T-cell (primary cell): ENCODE measurements around the gene MAN1C1. TPM values are rescaled to one million over a fixed set of nuclear protein-coding genes. Genes with fewer than 3 reads are reported as not detected.

Experiments used
- ATAC-seq, 4 experiments: fragments of 200-7000 bp in 3 of 4; fragments of 150-1000 bp in 1 of 4; cut with Tn5 transposase; replicated peaks in 1 of 4; 1 replicate in 3 of 4; 2 replicates in 1 of 4; pipeline ENCODE4 v1.10.0; 2021; ENCODE audit warnings: moderate library complexity in 3 of 4, mild to moderate bottlenecking in 2 of 4, moderate number of reproducible peaks in 1 of 4
- CTCF ChIA-PET, 2 donors: fragments of 300-600 bp; sonication (Branson Sonifier 250); formaldehyde crosslinking; loops; one replicate each; lab custom pipeline; 2022; ENCODE audit warnings: antibody characterized with exemption in 2 of 2; lab: Charles Lee
- POLR2A ChIA-PET, 2 donors: fragments of 300-600 bp; sonication (Branson Sonifier 250); formaldehyde crosslinking; loops; one replicate each; lab custom pipeline; 2022; ENCODE audit warnings: antibody characterized with exemption in 2 of 2; lab: Charles Lee
- DNase-seq, 35 experiments: peaks; one replicate each; pipeline versions ENCODE4 v3.0.0 to v3.0.0-alpha.2; 2013 to 2023
- H3K27ac ChIP-seq: one replicate; pipeline ENCODE4 v1.5.1; 2013; ENCODE audit warnings: low read length
- H3K27me3 ChIP-seq, 2 experiments: replicated peaks in 1 of 2; 1 replicate in 1 of 2; 2 replicates in 1 of 2; pipeline versions ENCODE4 v1.6.1 to v1.7.0; 2013; ENCODE audit warnings: low read length in 1 of 2, mixed read lengths in 1 of 2; ENCODE audit not compliant: control insufficient read depth in 2 of 2, insufficient read depth in 2 of 2; ENCODE audit errors: extremely low read depth in 1 of 2
- H3K36me3 ChIP-seq, 2 donors: 1 replicate in 1 of 2; 2 replicates in 1 of 2; pipeline versions ENCODE4 v1.6.1 to v1.7.0; 2013; ENCODE audit warnings: low read length in 1 of 2; ENCODE audit not compliant: control insufficient read depth in 2 of 2, insufficient read depth in 1 of 2; ENCODE audit errors: extremely low read depth in 1 of 2
- H3K4me1 ChIP-seq, 2 experiments: 1 replicate in 1 of 2; 2 replicates in 1 of 2; pipeline versions ENCODE4 v1.6.1 to v1.7.0; 2013; ENCODE audit warnings: low read length in 2 of 2, mixed read lengths in 1 of 2; ENCODE audit not compliant: insufficient read depth in 2 of 2, control insufficient read depth in 1 of 2; ENCODE audit errors: extremely low read depth in 1 of 2
- H3K4me3 ChIP-seq, 2 donors: 1 replicate in 1 of 2; 2 replicates in 1 of 2; pipeline versions ENCODE4 v1.5.1 to v1.7.0; 2013; ENCODE audit warnings: mild to moderate bottlenecking in 2 of 2, low read length in 1 of 2, moderate library complexity in 1 of 2; ENCODE audit not compliant: control insufficient read depth in 1 of 2; ENCODE audit errors: extremely low read depth in 1 of 2
- H3K9me3 ChIP-seq: 2 replicates; pipeline ENCODE4 v1.7.0; 2013
- H3K27ac Mint-ChIP-seq, 2 donors: one replicate each; pipeline ENCODE4 v1.8.0; 2020 to 2021; ENCODE audit warnings: mild to moderate bottlenecking in 2 of 2, mixed read lengths in 2 of 2
- H3K27me3 Mint-ChIP-seq, 2 donors: one replicate each; pipeline ENCODE4 v1.8.0; 2021 to 2022; ENCODE audit warnings: mixed read lengths in 2 of 2
- H3K36me3 Mint-ChIP-seq: one replicate; pipeline ENCODE4 v1.8.0; 2021; ENCODE audit warnings: mixed read lengths
- H3K4me1 Mint-ChIP-seq, 3 donors: one replicate each; pipeline ENCODE4 v1.8.0; 2020 to 2022; ENCODE audit warnings: mixed read lengths in 3 of 3, mild to moderate bottlenecking in 1 of 3
- H3K4me3 Mint-ChIP-seq, 3 donors: one replicate each; pipeline ENCODE4 v1.8.0; 2020 to 2022; ENCODE audit warnings: mild to moderate bottlenecking in 3 of 3, mixed read lengths in 3 of 3, moderate library complexity in 3 of 3
- H3K9me3 Mint-ChIP-seq, 3 donors: one replicate each; pipeline ENCODE4 v1.8.0; 2020 to 2022; ENCODE audit warnings: mixed read lengths in 3 of 3
- WGBS: methylation state at CpG from one replicate; pipeline ENCODE4 v1.1.5; 2013; ENCODE audit warnings: missing lambda C conversion rate; ENCODE audit not compliant: insufficient coverage; 5-methylcytosine and 5-hydroxymethylcytosine counted together
- total RNA-seq, 35 experiments: library from RNA in 6 of 35; stranded (reverse) in 6 of 35; fragments of 120-200 nt in 1 of 35; gene quantifications; one replicate each; pipeline versions ENCODE4 v1.2.1 to v1.2.4 and lab custom pipeline; 2013 to 2026

Gene MAN1C1
- total RNA-seq, 5 donors from 2014 or later (not counting 1 experiment from before 2014, with no cell fraction given), result 57.5 to 90.5 (median 65.5) TPM

- CTCF ChIA-PET, result no interaction called here
- Mint-ChIP-seq H3K4me3 (no peak overlapping the region), H3K27me3 (no peaks in the 10 kb centered on the region)
Observed at GRCh38 chr1:25713961-25714360, 97.4 kb downstream of the MAN1C1 start.

GRCh38 chr1:25714372-25714931 is 97.9 kb downstream of the MAN1C1 start:
- Histone ChIP-seq H3K36me3 (peaks cover 0 to 4% of the 10 kb centered on the region in 2 donors), H3K4me3 (no peak overlapping the region), H3K9me3 (no peaks in the 10 kb centered on the region), H3K27ac (no peak overlapping the region), H3K4me1 (peaks cover 23 to 33% of the 10 kb centered on the region in 2 experiments), H3K27me3 (no peaks in the 10 kb centered on the region)
- Mint-ChIP-seq H3K4me1 (peaks cover 68 to 71% (median 68%) of the 10 kb centered on the region in 3 donors), H3K9me3 (peaks cover 0 to 2% (median 0%) of the 10 kb centered on the region in 3 donors), H3K27me3 (no peaks in the 10 kb centered on the region), H3K4me3 (no peak overlapping the region), H3K36me3 (peaks cover 10% of the 10 kb centered on the region), H3K27ac (peak overlapping the region; percentile 7 to 31)
- no peak for DNase-seq
- CTCF ChIA-PET, result no interaction called here
- ATAC-seq, result no peak
- POLR2A ChIA-PET, result no interaction called here
- no CpG with 5 or more reads among the region's 2 CpGs for WGBS

More at GRCh38 chr1:25713961-25714360, 97.4 kb downstream of the MAN1C1 start:
- Histone ChIP-seq H3K4me3 (no peak overlapping the region), H3K27me3 (no peaks in the 10 kb centered on the region), H3K9me3 (no peaks in the 10 kb centered on the region), H3K27ac (no peak overlapping the region), H3K4me1 (peaks cover 25 to 38% of the 10 kb centered on the region in 2 experiments), H3K36me3 (peaks cover 0 to 4% of the 10 kb centered on the region in 2 donors)
- POLR2A ChIA-PET, result no interaction called here
- peaks cover 10% of the 10 kb centered on the region for H3K36me3 Mint-ChIP-seq
- H3K27ac Mint-ChIP-seq, result peak overlapping the region in 1 of 2 donors; percentile 28
- no peak for ATAC-seq
- peaks cover 0 to 2% (median 0%) of the 10 kb centered on the region in 3 donors for H3K9me3 Mint-ChIP-seq
- DNase-seq, result no peak
- 100% methylated on average over 1 of the region's 4 CpGs for WGBS
- H3K4me1 Mint-ChIP-seq, result peaks cover 68 to 71% (median 69%) of the 10 kb centered on the region in 3 donors

DNA sequence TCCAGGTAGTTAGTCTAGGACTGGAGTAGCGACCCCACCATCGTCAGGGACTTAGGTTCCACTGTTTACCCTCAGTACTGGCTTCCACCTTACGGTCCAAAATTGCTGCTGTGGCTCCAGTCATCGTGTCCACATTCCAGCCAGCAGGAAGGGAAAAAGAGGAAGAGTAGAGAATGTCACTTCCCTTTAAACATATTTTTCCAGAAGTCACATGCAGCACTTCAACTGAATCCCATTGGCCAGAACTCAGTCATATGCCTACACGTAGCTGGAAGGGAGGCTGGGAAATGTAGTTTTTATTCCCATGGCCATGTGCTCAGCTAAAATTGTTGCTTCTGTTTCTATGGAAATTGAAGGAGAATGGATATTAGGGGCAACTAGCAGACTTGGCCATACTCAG is 99.3 kb downstream of the MAN1C1 start:
- H3K27me3 Mint-ChIP-seq, result no peaks in the 10 kb centered on the region
- peaks cover 0 to 2% (median 0%) of the 10 kb centered on the region in 3 donors for H3K9me3 Mint-ChIP-seq
- Histone ChIP-seq H3K4me3 (no peak overlapping the region), H3K36me3 (peaks cover 0 to 4% of the 10 kb centered on the region in 2 donors), H3K27me3 (no peaks in the 10 kb centered on the region), H3K9me3 (no peaks in the 10 kb centered on the region), H3K4me1 (peaks cover 16 to 28% of the 10 kb centered on the region in 2 experiments), H3K27ac (no peak overlapping the region)
- no peak overlapping the region for H3K4me3 Mint-ChIP-seq
- peak overlapping the region in 1 of 2 donors; percentile 7 for H3K27ac Mint-ChIP-seq
- ATAC-seq, result no peak
- no peak for DNase-seq
- CTCF ChIA-PET, result no interaction called here
- 90% methylated on average over 2 of the region's 5 CpGs for WGBS
- peaks cover 15% of the 10 kb centered on the region for H3K36me3 Mint-ChIP-seq
- POLR2A ChIA-PET, result no interaction called here
- H3K4me1 Mint-ChIP-seq, result peaks cover 63 to 69% (median 66%) of the 10 kb centered on the region in 3 donors

GRCh38 chr1:25716320-25716719 is 99.7 kb downstream of the MAN1C1 start:
- H3K27ac ChIP-seq, result no peak overlapping the region
- CTCF ChIA-PET, result interaction anchor here in 1 of 2 donors (0.6 kb wide), 1 partner anchor 141 kb away, joined by 3 read pairs; no protein-coding TSS in a partner anchor
- 100% methylated on average over 1 of the region's 5 CpGs for WGBS
- peaks cover 0 to 4% of the 10 kb centered on the region in 2 donors for H3K36me3 ChIP-seq
- ATAC-seq, result no peak
- no peaks in the 10 kb centered on the region for H3K27me3 Mint-ChIP-seq
- no peak for DNase-seq
- POLR2A ChIA-PET, result no interaction called here
- peaks cover 61 to 67% (median 67%) of the 10 kb centered on the region in 3 donors for H3K4me1 Mint-ChIP-seq
- H3K9me3 Mint-ChIP-seq, result peaks cover 0 to 2% (median 0%) of the 10 kb centered on the region in 3 donors
- H3K27me3 ChIP-seq, result no peaks in the 10 kb centered on the region
- H3K4me1 ChIP-seq, result peaks cover 18 to 23% of the 10 kb centered on the region in 2 experiments
- H3K9me3 ChIP-seq, result no peaks in the 10 kb centered on the region
- peaks cover 15% of the 10 kb centered on the region for H3K36me3 Mint-ChIP-seq
- H3K4me3 Mint-ChIP-seq, result no peak overlapping the region
- no peak overlapping the region for H3K4me3 ChIP-seq
- no peak overlapping the region for H3K27ac Mint-ChIP-seq

DNA sequence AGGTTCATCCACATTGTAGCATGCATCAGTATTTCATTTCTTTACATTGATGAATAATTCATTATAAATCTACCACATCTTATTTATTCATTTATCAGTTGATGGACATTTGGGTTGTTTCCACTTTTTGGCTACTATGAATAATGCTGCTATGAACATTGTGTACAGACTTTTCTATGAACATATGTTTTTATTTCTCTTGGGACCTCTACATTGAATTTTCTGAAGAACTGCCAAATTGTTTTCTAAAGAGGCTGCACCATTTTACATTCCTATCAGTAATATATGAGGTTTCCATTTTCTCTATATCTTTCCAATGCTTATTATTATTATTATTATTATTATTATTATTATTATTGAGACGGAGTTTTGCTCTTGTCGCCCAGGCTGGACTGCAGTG is 102.1 kb downstream of the MAN1C1 start:
- Histone ChIP-seq H3K36me3 (peaks cover 0 to under 1% of the 10 kb centered on the region in 2 donors), H3K4me1 (peaks cover 6 to 23% of the 10 kb centered on the region in 2 experiments), H3K27me3 (no peaks in the 10 kb centered on the region), H3K27ac (no peak overlapping the region), H3K9me3 (no peaks in the 10 kb centered on the region), H3K4me3 (no peak overlapping the region)
- ChIA-PET POLR2A (no interaction called here), CTCF (no interaction called here)
- Mint-ChIP-seq H3K4me1 (peaks cover 63 to 67% (median 67%) of the 10 kb centered on the region in 3 donors), H3K9me3 (peaks cover 0 to 2% (median 0%) of the 10 kb centered on the region in 3 donors), H3K27me3 (no peaks in the 10 kb centered on the region), H3K36me3 (peaks cover 21% of the 10 kb centered on the region), H3K27ac (peak overlapping the region in 1 of 2 donors; percentile 37), H3K4me3 (no peak overlapping the region)
- DNase-seq (no peak), ATAC-seq (no peak)
- WGBS, result no CpG with 5 or more reads among the region's 2 CpGs

- ATAC-seq (no peak), DNase-seq (no peak)
- no peaks in the 10 kb centered on the region for H3K9me3 ChIP-seq
- WGBS, result 100% methylated on average over 1 of the region's 5 CpGs
- Mint-ChIP-seq H3K27me3 (no peaks in the 10 kb centered on the region), H3K4me1 (peaks cover 63 to 72% (median 64%) of the 10 kb centered on the region in 3 donors), H3K9me3 (peaks cover 0 to 2% (median 0%) of the 10 kb centered on the region in 3 donors), H3K4me3 (no peak overlapping the region), H3K27ac (no peak overlapping the region), H3K36me3 (peaks cover 28% of the 10 kb centered on the region)
- no peaks in the 10 kb centered on the region for H3K27me3 ChIP-seq
- ChIA-PET CTCF (interaction anchor here in 1 of 2 donors (0.6 kb wide), 1 partner anchor 8 kb away, joined by 3 read pairs; no protein-coding TSS in a partner anchor), POLR2A (no interaction called here)
- H3K27ac ChIP-seq, result no peak overlapping the region
- peaks cover 14 to 15% of the 10 kb centered on the region in 2 experiments for H3K4me1 ChIP-seq
- H3K4me3 ChIP-seq, result no peak overlapping the region
- H3K36me3 ChIP-seq, result no peaks in the 10 kb centered on the region
Observed at GRCh38 chr1:25720624-25721023, 104.0 kb downstream of the MAN1C1 start.
